Mucosa of gallbladder (tissue), 1 donor: ENCODE data around the gene SPRR3. TPM values are rescaled to one million over a fixed set of nuclear protein-coding genes. Genes with fewer than 3 reads are reported as not detected.
A peak's percentile ranks its signal among the peaks of the same experiment; 100 is the strongest.

Experiments
- DNase-seq: peaks from one replicate; pipeline ENCODE4 v3.0.0-alpha.2; 2020; ENCODE audit warnings: low spot score
- total RNA-seq: library from RNA; stranded (reverse); gene quantifications from one replicate; pipeline ENCODE4 v1.2.1, GENCODE V29; 2021
- donor health status: DM: no; HTN: no; CAD: no.

SPRR3 gene, protein sequence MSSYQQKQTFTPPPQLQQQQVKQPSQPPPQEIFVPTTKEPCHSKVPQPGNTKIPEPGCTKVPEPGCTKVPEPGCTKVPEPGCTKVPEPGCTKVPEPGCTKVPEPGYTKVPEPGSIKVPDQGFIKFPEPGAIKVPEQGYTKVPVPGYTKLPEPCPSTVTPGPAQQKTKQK
- total RNA-seq = 42.5 TPM

DNA sequence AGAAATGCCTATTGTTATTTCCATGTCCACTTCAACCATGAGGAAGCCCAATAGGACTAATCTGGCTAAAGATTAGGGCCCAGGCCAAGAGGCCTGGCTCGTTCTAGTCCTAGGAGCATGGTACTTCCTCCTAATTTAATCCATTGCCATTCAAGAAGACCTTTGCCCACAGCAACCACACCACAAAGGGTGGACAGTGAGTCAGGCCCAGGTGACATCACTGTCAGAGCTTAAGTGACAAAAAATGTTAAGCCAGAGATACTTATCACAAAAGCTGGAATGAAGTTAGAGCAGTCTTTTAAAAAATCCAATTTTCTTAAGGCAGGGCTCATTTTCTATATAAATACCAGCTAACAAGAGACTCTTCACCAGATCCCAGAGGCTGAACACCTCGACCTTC lies at the start of gene SPRR3:
TSS of gene SPRR3 (plus strand) at position 368 of the 400 bp plus-strand sequence. CDS start 1,272 bp downstream, outside the sequence.
- DNase-seq = peak; percentile 49

DNA sequence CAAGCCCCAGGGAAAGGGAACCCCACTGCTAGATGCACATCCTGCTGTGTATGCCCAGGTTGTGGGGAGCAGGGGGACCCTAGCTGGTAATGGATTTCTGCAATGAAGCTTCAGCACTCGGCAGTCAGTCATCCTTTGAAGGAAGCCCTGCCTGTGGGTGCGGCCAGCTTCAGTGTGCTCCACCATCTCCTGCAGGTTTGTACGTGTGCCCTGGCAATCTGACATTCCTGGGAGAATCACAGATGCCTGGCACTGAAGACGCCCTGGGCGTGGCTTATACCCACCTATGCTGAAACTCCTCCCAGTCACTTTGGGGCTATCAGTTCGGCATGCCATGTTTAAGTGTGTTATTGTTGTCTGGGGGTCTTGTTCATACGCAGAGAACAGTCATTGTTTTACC lies 47.8 kb upstream of the SPRR3 start:
- no peak for DNase-seq

DNA sequence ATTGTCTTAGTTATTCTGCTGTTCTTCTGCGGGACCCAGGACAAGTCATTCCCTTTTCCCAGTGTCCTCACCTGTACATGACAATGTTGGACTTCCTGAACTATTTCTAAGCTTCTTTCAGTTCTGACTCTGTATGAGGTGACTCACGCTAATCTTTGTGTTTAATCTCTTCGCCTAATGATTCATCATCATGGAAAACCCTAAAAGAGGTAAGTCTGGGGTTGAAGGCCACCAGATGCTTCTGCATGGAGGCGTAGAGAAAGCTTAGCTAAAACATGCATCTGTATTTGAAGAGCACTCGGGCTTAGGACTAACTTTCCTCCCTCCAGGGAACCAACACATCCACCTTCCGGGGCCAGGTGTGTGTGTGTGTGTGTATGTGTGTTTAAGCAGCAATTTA lies 47.1 kb upstream of the SPRR3 start:
- no peak for DNase-seq

DNA sequence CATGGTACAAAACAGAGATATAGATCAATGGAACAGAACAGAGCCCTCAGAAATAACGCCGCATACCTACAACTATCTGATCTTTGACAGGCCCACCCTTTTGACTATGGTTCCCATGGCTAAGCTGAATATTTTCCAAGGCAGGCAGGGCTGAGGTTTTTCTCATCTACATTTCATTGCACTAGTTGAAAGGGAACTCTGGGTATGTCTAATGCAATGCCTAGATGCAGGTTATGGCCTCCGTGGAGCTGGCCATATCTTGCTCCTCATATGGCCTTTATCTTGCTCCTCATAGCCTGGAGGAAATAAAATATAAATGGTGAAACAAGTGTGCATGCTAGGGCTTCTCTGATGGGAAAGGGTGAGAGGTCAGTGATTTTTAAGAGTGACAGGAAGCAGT lies 44.0 kb upstream of the SPRR3 start:
- DNase-seq = no peak

GRCh38 chr1:152959273-152959672 lies 42.3 kb upstream of the SPRR3 start:
- no peak for DNase-seq

GRCh38 chr1:152959801-152960451 lies 41.6 kb upstream of the SPRR3 start:
- DNase-seq = no peak

DNA sequence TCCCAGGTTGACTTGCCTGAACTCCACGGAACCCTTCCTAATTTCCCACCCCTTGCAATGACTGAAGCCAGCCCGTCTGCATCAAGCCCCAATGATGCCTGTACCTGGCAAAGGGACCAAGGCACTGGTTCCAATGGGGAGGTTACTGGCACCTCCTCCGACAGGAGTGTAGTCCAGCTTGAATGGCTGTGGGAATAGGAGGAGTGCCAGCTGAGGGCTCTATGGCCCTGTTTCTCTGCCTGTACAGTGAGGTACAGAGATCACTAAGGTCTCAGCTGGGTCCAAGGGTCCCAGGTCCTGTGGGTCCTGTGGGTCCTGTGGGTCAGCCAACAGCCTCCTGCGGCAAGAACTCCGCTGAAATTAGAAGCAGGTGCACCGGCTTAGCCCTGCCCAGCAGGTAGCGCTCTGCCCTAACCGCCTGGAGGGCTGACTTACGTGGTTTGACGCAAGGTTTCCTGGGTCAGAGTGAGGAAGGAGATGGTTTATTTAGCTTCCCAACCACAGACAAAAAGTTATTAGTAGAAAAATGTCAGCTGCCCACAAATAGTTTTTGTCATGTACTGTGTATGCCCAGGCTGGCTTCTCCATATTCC lies 41.0 kb upstream of the SPRR3 start:
- no peak for DNase-seq

DNA sequence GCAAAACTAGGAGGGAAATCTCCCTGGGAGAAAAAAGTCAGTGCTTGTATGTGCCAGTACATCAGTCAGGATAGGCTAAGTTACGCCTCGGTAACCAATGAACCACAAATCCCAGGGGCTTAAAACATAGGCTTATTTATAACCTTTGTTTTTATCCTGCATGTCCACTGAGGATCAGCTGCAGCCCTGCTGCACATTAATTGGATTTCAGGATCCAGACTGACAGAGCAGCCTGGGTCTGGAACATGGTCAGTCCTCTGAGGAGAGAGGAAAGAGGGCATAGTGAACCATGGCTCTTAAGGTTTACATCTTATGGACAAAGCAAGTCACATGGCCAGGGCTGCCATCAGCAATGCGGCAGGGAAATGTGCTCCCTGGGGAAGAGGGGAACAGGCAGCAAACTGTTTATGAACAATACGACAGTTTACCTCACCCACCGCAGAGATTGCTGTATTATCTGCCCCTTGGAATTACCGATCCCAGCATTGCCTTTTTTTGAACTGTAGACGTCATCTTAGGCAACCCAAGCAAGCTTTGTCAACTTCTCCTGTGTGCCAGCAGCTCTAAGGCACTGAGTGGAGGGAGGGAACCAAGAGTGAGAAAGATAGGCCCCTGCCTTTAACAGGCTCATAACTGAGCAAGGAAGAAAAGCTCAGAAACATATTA lies 40.2 kb upstream of the SPRR3 start:
- DNase-seq = no peak

DNA sequence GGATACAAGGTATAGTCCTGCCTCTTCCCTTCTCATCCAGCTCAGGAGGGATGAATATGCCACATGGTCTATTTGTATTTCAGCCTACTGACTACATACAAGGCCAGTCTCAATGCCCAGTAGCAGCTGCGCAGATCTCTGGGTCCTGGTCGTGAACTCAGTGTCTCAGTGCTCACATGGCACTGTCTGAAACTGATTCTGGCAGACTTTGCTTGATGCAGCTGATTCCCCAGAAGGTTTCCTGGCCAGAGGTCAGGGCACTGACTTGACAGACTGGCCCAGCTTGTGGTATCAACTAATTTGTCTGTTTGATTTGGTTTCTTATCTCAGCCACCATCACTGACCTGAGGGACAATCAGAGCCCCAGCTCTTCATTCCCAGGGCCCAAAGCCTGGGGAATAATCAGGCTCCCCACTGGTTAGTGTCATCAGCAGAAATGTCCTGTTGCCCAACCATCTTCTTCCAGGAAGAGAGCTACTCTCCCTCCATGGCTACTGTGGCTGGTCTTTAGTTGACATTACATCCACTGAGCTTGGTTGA lies 38.6 kb upstream of the SPRR3 start:
- no peak for DNase-seq

DNA sequence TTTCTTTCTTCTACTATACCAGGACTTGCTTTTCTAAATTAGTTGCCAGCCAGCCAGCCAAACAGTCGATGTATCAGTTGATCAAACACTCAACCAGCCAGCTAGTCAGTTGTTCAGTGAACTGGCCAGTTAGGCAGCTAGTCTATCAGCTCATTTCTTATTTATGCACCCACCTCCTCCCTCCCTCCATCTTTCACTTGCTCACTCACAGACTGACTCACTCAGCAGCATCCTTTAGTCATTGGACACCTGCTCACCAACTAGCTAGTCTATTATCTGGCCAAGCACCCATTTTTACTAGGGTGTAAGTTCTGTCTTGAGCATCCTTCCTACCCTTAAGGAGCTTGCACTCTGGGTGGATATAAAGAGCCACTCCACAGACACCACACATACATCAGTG lies 37.0 kb upstream of the SPRR3 start:
- DNase-seq = no peak

DNA sequence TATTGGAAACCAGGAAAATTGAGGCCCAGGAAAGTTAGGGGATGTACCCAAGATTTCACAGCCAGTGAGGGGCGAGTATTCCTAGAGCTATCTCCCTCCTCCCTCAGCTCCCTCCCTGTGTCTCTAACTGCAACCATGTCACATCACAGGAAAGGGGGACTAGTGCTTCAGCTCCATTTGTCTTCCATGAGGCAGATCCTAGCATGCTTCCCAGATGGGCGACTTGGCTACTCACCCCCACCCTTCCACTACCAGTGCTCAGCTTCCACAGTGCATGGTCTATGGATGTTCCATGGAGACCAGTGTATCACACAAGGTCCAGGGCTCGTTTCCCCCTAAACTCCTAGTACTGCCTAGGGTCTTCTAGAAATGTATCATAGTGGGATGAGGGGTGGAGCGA lies 35.7 kb upstream of the SPRR3 start:
- DNase-seq = no peak

DNA sequence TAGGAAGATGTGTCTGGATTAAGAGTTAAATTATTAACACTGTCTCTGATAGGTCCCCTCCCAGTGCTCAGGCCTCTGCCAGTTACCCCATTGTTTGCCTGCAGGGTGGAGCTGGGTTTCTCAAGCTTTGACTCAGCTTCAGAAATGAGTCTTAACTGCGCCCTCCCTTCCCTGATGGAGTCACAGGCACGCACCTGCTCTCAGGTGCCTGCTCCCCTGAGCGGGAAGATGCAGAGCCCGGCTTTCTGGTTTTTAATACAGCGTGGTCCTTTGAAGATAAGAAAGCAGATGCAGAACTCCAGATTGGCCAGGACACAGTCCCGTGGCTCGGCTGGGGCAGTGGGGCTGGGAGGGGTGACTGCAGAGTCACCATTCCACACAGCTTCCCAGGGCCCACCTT lies 34.3 kb upstream of the SPRR3 start:
- peak; percentile 40 for DNase-seq

- no peak for DNase-seq
Measured at GRCh38 chr1:152968248-152968647, 33.3 kb upstream of the SPRR3 start.

DNA sequence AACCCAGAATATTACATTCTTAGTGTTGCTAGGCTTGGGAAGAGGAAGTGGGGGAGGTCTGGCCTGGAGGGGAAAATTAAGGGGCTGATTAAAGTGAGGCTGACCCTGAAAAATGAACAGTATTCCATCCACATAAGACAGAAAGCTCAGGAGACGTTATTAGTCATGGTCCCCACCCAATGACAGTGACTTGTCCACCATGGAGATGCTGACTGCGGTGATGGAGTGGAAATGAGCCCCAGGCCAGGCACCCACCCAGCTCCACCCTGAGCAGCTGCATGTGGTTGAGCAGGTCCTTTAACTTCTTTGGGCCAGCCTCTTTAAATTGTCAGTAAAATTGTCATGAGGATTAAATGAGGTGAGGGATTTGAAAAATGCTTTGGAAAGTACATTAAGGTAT lies 32.5 kb upstream of the SPRR3 start:
- DNase-seq = no peak

GRCh38 chr1:152970495-152970894 lies 31.1 kb upstream of the SPRR3 start, which contains the start of gene SPRR4:
Gene SPRR4 (plus strand): TSS chr1:152970648. CDS start chr1:152971891, 1,243 bp downstream.
- no peak for DNase-seq

DNA sequence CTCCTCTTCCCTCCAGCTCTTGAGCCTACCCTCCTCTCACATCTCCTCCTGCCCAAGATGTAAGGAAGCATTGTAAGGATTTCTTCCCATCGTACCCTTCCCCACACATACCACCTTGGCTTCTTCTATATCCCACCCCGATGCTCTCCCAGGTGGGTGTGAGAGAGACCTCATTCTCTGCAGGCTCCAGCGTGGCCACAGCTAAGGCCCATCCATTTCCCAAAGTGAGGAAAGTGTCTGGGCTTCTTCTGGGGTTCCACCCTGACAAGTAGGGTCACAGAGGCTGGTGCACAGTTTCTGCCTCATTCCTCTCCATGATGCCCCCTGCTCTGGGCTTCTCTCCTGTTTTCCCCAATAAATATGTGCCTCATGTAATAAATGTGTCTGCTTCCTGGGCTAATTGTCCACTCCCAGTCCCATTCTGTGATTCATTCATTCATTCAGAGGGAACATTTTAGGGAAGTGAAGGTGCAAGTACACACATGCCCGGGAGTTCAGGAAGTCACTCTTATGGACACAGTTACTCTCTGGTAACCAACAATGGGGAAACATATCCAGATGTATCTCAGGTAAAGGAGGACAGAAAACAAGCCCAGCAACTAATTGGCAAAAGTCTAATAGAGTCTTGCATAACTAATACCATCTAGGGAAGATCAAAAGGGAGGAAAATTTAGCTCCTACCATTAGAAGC lies 29.2 kb upstream of the SPRR3 start:
- no peak for DNase-seq

GRCh38 chr1:152976688-152977087 lies 24.9 kb upstream of the SPRR3 start:
- DNase-seq = no peak

DNA sequence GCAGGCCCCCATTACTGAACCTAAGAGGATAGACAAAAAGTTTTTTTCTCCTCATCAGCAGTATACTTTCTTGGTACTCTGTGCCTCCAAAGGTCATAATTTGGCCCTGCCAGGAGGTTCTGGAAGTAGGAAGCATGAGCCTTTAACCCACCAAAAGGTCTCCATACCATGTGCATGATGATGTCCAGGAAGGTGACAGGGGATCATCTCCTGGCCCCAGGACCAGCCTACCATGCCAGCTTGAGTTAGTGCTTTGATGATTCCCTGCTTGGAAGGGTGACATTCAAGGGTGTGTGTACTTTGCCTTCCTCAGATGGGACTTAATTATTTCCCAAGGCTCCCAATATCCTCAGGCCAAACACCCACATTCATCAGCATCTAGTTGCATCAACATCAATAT lies 23.9 kb upstream of the SPRR3 start:
- no peak for DNase-seq

GRCh38 chr1:152980676-152981075 lies 20.9 kb upstream of the SPRR3 start:
- no peak for DNase-seq

GRCh38 chr1:152981146-152981871 lies 20.2 kb upstream of the SPRR3 start:
- no peak for DNase-seq

DNA sequence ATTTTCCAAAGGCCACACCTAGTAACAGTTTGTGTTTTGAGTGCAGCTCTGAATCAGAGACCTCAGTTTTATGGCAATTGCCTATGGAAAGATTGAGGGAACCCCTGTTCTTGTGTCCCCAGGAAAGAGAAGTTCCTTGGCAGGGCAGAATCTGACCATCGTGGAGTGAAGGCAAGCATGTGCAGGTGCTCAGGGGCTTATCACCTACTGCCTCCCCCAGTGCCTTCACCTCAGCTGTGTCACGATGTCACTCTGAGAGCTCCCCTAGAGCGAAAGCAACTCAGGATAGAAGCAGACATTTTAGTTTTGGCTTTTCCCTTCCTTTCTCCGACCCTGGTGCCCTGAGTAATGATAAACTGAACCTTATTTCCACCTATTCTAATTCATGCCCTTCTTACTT lies 19.5 kb upstream of the SPRR3 start:
- no peak for DNase-seq
